GM21381 (cell line): ENCODE results near the gene GGCX.
A peak's percentile ranks its signal among the peaks of the same experiment; 100 is the strongest.

Experiments used
- ATAC-seq: cut with Tn5 transposase; IDR thresholded peaks from one replicate; pipeline ENCODE4 v1.9.1; 2021; ENCODE audit warnings: mild to moderate bottlenecking, moderate library complexity; ENCODE audit not compliant: unreplicated experiment

The GGCX gene

GRCh38 chr2:85542777-85543176 is 18.5 kb downstream of the GGCX start:
- no peak for ATAC-seq

- ATAC-seq, result no peak
Observed at GRCh38 chr2:85541753-85542457, 19.4 kb downstream of the GGCX start.

GRCh38 chr2:85541262-85541661 is 20.0 kb downstream of the GGCX start:
- no peak for ATAC-seq

- no peak for ATAC-seq
Observed at GRCh38 chr2:85540133-85540648, 21.1 kb downstream of the GGCX start.

GRCh38 chr2:85539361-85540132 is 21.7 kb downstream of the GGCX start:
- peak; percentile 34 for ATAC-seq

- peak; percentile 63 for ATAC-seq
Observed at GRCh38 chr2:85538507-85539360, 22.6 kb downstream of the GGCX start, which contains the start of gene MAT2A. MAT2A (plus strand) TSS chr2:85539168; CDS start chr2:85539288, 120 bp downstream.

- ATAC-seq, result no peak
Observed at GRCh38 chr2:85537600-85538506, 23.4 kb downstream of the GGCX start.

- ATAC-seq, result no peak
Observed at GRCh38 chr2:85536479-85536878, 24.8 kb downstream of the GGCX start.

GRCh38 chr2:85534881-85535280 is 26.4 kb downstream of the GGCX start:
- no peak for ATAC-seq

- ATAC-seq, result no peak
Observed at GRCh38 chr2:85534099-85534498, 27.2 kb downstream of the GGCX start.

- ATAC-seq, result no peak
Observed at GRCh38 chr2:85531589-85531988, 29.7 kb downstream of the GGCX start.

GRCh38 chr2:85529809-85530208 is 31.5 kb downstream of the GGCX start:
- no peak for ATAC-seq

- no peak for ATAC-seq
Observed at GRCh38 chr2:85528355-85528754, 32.9 kb downstream of the GGCX start.

GRCh38 chr2:85527787-85528186 is 33.5 kb downstream of the GGCX start:
- ATAC-seq, result no peak

- no peak for ATAC-seq
Observed at GRCh38 chr2:85525567-85525966, 35.7 kb downstream of the GGCX start.

GRCh38 chr2:85525029-85525428 is 36.3 kb downstream of the GGCX start:
- ATAC-seq, result no peak

- no peak for ATAC-seq
Observed at GRCh38 chr2:85524336-85524908, 36.9 kb downstream of the GGCX start.

GRCh38 chr2:85523903-85524335 is 37.4 kb downstream of the GGCX start:
- no peak for ATAC-seq

GRCh38 chr2:85523062-85523902 is 38.0 kb downstream of the GGCX start:
- no peak for ATAC-seq
